Stomach (tissue), 4 donors: ENCODE data around the gene ELANE.

Experiments used
- CTCF ChIP-seq, 7 experiments: fragments of 450-650 bp in 4 of 7; fragments of 200-600 bp in 3 of 7; sonication (generic) in 3 of 7; IDR thresholded peaks; one replicate each; pipeline ENCODE4 v1.5.1; 2016 to 2019; ENCODE audit warnings: antibody characterized with exemption in 7 of 7, control low read depth in 2 of 7, mild to moderate bottlenecking in 1 of 7
- POLR2A ChIP-seq, 4 donors: fragments of 450-650 bp; IDR thresholded peaks; one replicate each; pipeline ENCODE4 v1.6.1; 2016; ENCODE audit warnings: antibody characterized with exemption in 4 of 4, control low read depth in 2 of 4, mild to moderate bottlenecking in 1 of 4, moderate library complexity in 1 of 4

- TF ChIP-seq CTCF (IDR thresholded peaks at IDR 0.05) = peak in 1 of 7 experiments; percentile 15
- TF ChIP-seq POLR2A (IDR thresholded peaks at IDR 0.05) = no peak
Measured at GRCh38 chr19:843180-843835, 8.8 kb upstream of the ELANE start.
